IMR-90 (cell line): ENCODE data around the gene FAM83F. TPM values are rescaled to one million over a fixed set of nuclear protein-coding genes. Genes with fewer than 3 reads are reported as not detected.
A peak's percentile ranks its signal among the peaks of the same experiment; 100 is the strongest.

ENCODE experiments used
- ATAC-seq: fragments of 200-7000 bp; cut with Tn5 transposase; 2 replicates; pipeline ENCODE4 v1.9.1; 2020; ENCODE audit warnings: low read depth, mild to moderate bottlenecking, moderate library complexity
- BruUV-seq: library from RNA; stranded (reverse); fragments of 400-500 nt; replicated peaks from 2 replicates; lab custom pipeline; 2021; lab: Mats Ljungman, UMichigan
- CTCF ChIA-PET: fragments of 300-600 bp; formaldehyde crosslinking; extraction: SDS; loops from one replicate; lab custom pipeline; 2021; ENCODE audit warnings: antibody characterized with exemption; lab: Yijun Ruan, JAX
- POLR2A ChIA-PET: fragments of 300-600 bp; sonication (Branson Sonifier 250); formaldehyde crosslinking; loops from one replicate; lab custom pipeline; 2022; ENCODE audit warnings: antibody characterized with exemption; ENCODE audit not compliant: unreplicated experiment; lab: Charles Lee
- DNase-seq: peaks from one replicate; pipeline ENCODE4 v3.0.0; 2013
- H2AFZ ChIP-seq: replicated peaks from 2 replicates; pipeline ENCODE3; 2013; ENCODE audit warnings: low read length, mild to moderate bottlenecking; ENCODE audit not compliant: poor library complexity
- H2AK5ac ChIP-seq: 2 replicates; pipeline ENCODE4 v1.6.1; 2013; ENCODE audit warnings: low read depth, low read length, inconsistent platforms
- H2AK9ac ChIP-seq: replicated peaks from 2 replicates; pipeline ENCODE3; 2013; ENCODE audit warnings: mild to moderate bottlenecking, low read depth, low read length, moderate library complexity; ENCODE audit not compliant: poor library complexity
- H2BK120ac ChIP-seq: 2 replicates; pipeline ENCODE4 v1.6.1; 2013; ENCODE audit warnings: low read depth, low read length, inconsistent platforms
- H2BK15ac ChIP-seq: 3 replicates; pipeline ENCODE4 v1.6.1; 2013; ENCODE audit warnings: low read depth, low read length, inconsistent platforms
- H2BK20ac ChIP-seq: 2 replicates; pipeline ENCODE4 v1.6.1; 2013; ENCODE audit warnings: low read depth, mild to moderate bottlenecking, inconsistent platforms, low read length, moderate library complexity
- H2BK5ac ChIP-seq: 2 replicates; pipeline ENCODE4 v1.6.1; 2013; ENCODE audit warnings: mild to moderate bottlenecking, low read depth, low read length, inconsistent platforms; ENCODE audit not compliant: poor library complexity, severe bottlenecking
- H3K14ac ChIP-seq: replicated peaks from 2 replicates; pipeline ENCODE4 v1.6.1; 2013; ENCODE audit warnings: low read depth, low read length, inconsistent platforms
- H3K18ac ChIP-seq: 2 replicates; pipeline ENCODE4 v1.6.1; 2013; ENCODE audit warnings: low read depth, low read length, control low read depth
- H3K23ac ChIP-seq: 2 replicates; pipeline ENCODE4 v1.6.1; 2013; ENCODE audit warnings: low read depth, low read length, inconsistent platforms
- H3K27ac ChIP-seq: 2 replicates; pipeline ENCODE4 v1.5.1; 2013; ENCODE audit warnings: mild to moderate bottlenecking, control low read depth, low read length; ENCODE audit not compliant: insufficient read depth
- H3K27me3 ChIP-seq: 2 replicates; pipeline ENCODE4 v1.6.1; 2013; ENCODE audit warnings: low read length; ENCODE audit not compliant: control insufficient read depth, insufficient read depth
- H3K36me3 ChIP-seq: 2 replicates; pipeline ENCODE4 v1.6.1; 2013; ENCODE audit warnings: low read length, mixed read lengths; ENCODE audit not compliant: control insufficient read depth, insufficient read depth
- H3K4ac ChIP-seq: 2 replicates; pipeline ENCODE4 v1.6.1; 2013; ENCODE audit warnings: low read depth, low read length, inconsistent platforms
- H3K4me1 ChIP-seq: 2 replicates; pipeline ENCODE4 v1.6.1; 2013; ENCODE audit warnings: low read length, mixed read lengths; ENCODE audit not compliant: control insufficient read depth, insufficient read depth
- H3K4me2 ChIP-seq: 2 replicates; pipeline ENCODE4 v1.6.1; 2013; ENCODE audit warnings: low read depth, mild to moderate bottlenecking, control low read depth, low read length, moderate library complexity
- H3K4me3 ChIP-seq: 2 replicates; pipeline ENCODE4 v1.5.1; 2013; ENCODE audit warnings: low read depth, mild to moderate bottlenecking, control low read depth, low read length, moderate library complexity; ENCODE audit not compliant: insufficient read depth
- H3K56ac ChIP-seq: 2 replicates; pipeline ENCODE4 v1.6.1; 2013; ENCODE audit warnings: low read length, inconsistent platforms; ENCODE audit not compliant: insufficient read depth; ENCODE audit errors: extremely low read depth
- H3K79me1 ChIP-seq, 2 experiments: 2 replicates each; pipeline ENCODE4 v1.6.1; 2013; ENCODE audit warnings: low read length in 2 of 2, inconsistent platforms in 1 of 2, low read depth in 1 of 2
- H3K9ac ChIP-seq: 2 replicates; pipeline ENCODE4 v1.6.1; 2013; ENCODE audit warnings: low read depth, low read length, control low read depth
- H3K9me1 ChIP-seq: 2 replicates; pipeline ENCODE4 v1.6.1; 2013; ENCODE audit warnings: low read length, inconsistent platforms; ENCODE audit not compliant: insufficient read depth
- H3K9me3 ChIP-seq: 2 replicates; pipeline ENCODE4 v1.6.1; 2013; ENCODE audit warnings: low read length; ENCODE audit not compliant: control insufficient read depth, insufficient read depth
- H4K20me1 ChIP-seq: 2 replicates; pipeline ENCODE4 v1.6.1; 2013; ENCODE audit warnings: low read length, inconsistent platforms; ENCODE audit not compliant: insufficient read depth
- H4K5ac ChIP-seq: 2 replicates; pipeline ENCODE4 v1.6.1; 2013; ENCODE audit warnings: mild to moderate bottlenecking, low read depth, low read length, control low read depth
- H4K8ac ChIP-seq, 2 experiments: 2 replicates each; pipeline ENCODE4 v1.6.1; 2013; ENCODE audit warnings: low read depth in 2 of 2, low read length in 2 of 2, control low read depth in 1 of 2, inconsistent platforms in 1 of 2
- H4K91ac ChIP-seq: 2 replicates; pipeline ENCODE4 v1.6.1; 2013; ENCODE audit warnings: low read depth, low read length, inconsistent platforms; ENCODE audit not compliant: insufficient read depth
- BHLHE40 ChIP-seq: fragments of 150-350 bp; IDR thresholded peaks from 2 replicates; pipeline ENCODE4 v1.6.1; 2016; ENCODE audit warnings: mild to moderate bottlenecking, low read depth, low read length
- CEBPB ChIP-seq: IDR thresholded peaks from 2 replicates; pipeline ENCODE4 v1.6.1; 2012; ENCODE audit warnings: low read depth, low read length, improper control_type of control experiment
- FOS ChIP-seq: fragments of 150-350 bp; IDR thresholded peaks from 2 replicates; pipeline ENCODE4 v1.6.1; 2016; ENCODE audit warnings: low read depth, low read length
- RCOR1 ChIP-seq: IDR thresholded peaks from 2 replicates; pipeline ENCODE4 v1.6.1; 2012; ENCODE audit warnings: mild to moderate bottlenecking, low read length, improper control_type of control experiment; ENCODE audit not compliant: insufficient replicate concordance
- WGBS, 2 experiments: methylation state at CpG; one replicate each; pipeline versions ENCODE4 v1.1.5 to v1.1.7; 2013; ENCODE audit warnings: missing lambda C conversion rate in 2 of 2; ENCODE audit not compliant: insufficient read length in 1 of 2; ENCODE audit errors: extremely low coverage in 2 of 2; 5-methylcytosine and 5-hydroxymethylcytosine counted together
- dilution Hi-C: fragments of 300-500 bp; cut with HindIII; formaldehyde crosslinking; loops from one replicate; pipeline ENCODE4 v1.14.3; 2018; ENCODE audit warnings: low sequenced_read_pairs; ENCODE audit not compliant: unreplicated experiment
- in situ Hi-C: fragments of 300-500 bp; cut with MboI; formaldehyde crosslinking; loops from 3 replicates; pipeline ENCODE4 v1.14.3; 2019; ENCODE audit warnings: low sequenced_read_pairs, inconsistent platforms, mixed read lengths
- intact Hi-C: fragments of 100-400 bp; cut with micrococcal nuclease; formaldehyde crosslinking; loops from 2 replicates; pipeline ENCODE4 v1.10.0; 2022
- polyA plus RNA-seq, 3 experiments: library from polyadenylated mRNA; depleted of rRNA; stranded (reverse); fragments of >200 nt; gene quantifications; 2 replicates each; pipeline ENCODE4 v1.2.3, GENCODE V29; 2012; ENCODE audit warnings: low replicate concordance in 1 of 3
- total RNA-seq: library from RNA; depleted of rRNA; stranded (reverse); fragments of >200 nt; gene quantifications from 2 replicates; pipeline ENCODE4 v1.2.3, GENCODE V29; 2012
- TF ChIP-seq, protein P1 (sequence below): fragments of 150-350 bp; IDR thresholded peaks from 2 replicates; pipeline ENCODE4 v1.6.1; 2016; ENCODE audit warnings: low read depth, mild to moderate bottlenecking, low read length, moderate library complexity, borderline replicate concordance
- TF ChIP-seq, protein P2 (sequence below): conservative IDR thresholded peaks from 2 replicates; pipeline ENCODE4 v1.5.1; 2012; ENCODE audit warnings: mild to moderate bottlenecking, low read depth, low read length, improper control_type of control experiment

FAM83F gene
- total and polyA plus RNA-seq, 2 of the 4 experiments (the other 2 are of a cell fraction) = not detected

DNA sequence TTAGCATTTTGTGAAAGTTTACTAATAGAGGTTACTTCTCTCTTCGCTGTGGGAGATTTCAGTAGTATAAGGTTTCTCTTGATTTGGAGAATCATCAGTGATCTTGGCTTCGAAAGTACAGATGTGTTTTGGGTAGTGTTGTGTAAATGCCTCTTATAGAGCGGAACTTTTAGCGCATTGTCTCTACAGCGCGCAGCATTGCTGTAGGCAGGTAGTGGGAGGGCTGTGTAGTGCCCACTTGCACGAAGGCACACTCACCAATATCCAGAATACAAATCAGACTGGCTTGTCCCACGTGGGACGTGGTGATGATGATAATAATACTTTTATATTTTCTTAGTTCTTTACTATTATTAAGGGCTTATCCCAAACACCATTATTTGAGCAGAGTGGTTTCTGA is 51.4 kb downstream of the FAM83F start:
- Histone ChIP-seq H3K4me2 (no peak overlapping the region), H3K23ac (peak overlapping the region; percentile 22; the same call in 1 of the 2 replicates), H2BK20ac (no peak overlapping the region), H2BK5ac (no peak overlapping the region), H3K18ac (no peak overlapping the region), H4K20me1 (peaks cover 3% of the 10 kb centered on the region; the same call in 1 of the 2 replicates), H2AK5ac (no peak overlapping the region), H3K56ac (no peak overlapping the region), H4K91ac (no peak overlapping the region), H3K36me3 (no peaks in the 10 kb centered on the region), H3K9ac (no peak overlapping the region), H2AFZ (no peak overlapping the region), H3K79me1 (peaks cover 10 to 20% of the 10 kb centered on the region in 2 experiments), H3K14ac (no peak overlapping the region), H3K4ac (no peak overlapping the region), H2BK120ac (no peak overlapping the region), H4K5ac (no peak overlapping the region), H2BK15ac (no peak overlapping the region), H4K8ac (no peak overlapping the region), H3K9me1 (no peaks in the 10 kb centered on the region), H3K4me3 (no peak overlapping the region), H2AK9ac (no peak overlapping the region), H3K9me3 (no peaks in the 10 kb centered on the region), H3K4me1 (no peaks in the 10 kb centered on the region; the same call in 1 of the 2 replicates), H3K27me3 (peaks cover 4% of the 10 kb centered on the region), H3K27ac (no peak overlapping the region)
- ATAC-seq = no peak
- TF ChIP-seq, protein P1, sequence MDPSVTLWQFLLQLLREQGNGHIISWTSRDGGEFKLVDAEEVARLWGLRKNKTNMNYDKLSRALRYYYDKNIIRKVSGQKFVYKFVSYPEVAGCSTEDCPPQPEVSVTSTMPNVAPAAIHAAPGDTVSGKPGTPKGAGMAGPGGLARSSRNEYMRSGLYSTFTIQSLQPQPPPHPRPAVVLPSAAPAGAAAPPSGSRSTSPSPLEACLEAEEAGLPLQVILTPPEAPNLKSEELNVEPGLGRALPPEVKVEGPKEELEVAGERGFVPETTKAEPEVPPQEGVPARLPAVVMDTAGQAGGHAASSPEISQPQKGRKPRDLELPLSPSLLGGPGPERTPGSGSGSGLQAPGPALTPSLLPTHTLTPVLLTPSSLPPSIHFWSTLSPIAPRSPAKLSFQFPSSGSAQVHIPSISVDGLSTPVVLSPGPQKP = no peak
- TF ChIP-seq BHLHE40 = no peak
- TF ChIP-seq, protein P2, sequence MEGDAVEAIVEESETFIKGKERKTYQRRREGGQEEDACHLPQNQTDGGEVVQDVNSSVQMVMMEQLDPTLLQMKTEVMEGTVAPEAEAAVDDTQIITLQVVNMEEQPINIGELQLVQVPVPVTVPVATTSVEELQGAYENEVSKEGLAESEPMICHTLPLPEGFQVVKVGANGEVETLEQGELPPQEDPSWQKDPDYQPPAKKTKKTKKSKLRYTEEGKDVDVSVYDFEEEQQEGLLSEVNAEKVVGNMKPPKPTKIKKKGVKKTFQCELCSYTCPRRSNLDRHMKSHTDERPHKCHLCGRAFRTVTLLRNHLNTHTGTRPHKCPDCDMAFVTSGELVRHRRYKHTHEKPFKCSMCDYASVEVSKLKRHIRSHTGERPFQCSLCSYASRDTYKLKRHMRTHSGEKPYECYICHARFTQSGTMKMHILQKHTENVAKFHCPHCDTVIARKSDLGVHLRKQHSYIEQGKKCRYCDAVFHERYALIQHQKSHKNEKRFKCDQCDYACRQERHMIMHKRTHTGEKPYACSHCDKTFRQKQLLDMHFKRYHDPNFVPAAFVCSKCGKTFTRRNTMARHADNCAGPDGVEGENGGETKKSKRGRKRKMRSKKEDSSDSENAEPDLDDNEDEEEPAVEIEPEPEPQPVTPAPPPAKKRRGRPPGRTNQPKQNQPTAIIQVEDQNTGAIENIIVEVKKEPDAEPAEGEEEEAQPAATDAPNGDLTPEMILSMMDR = no peak
- TF ChIP-seq RCOR1 = no peak
- no peak for TF ChIP-seq CEBPB
- no peak for TF ChIP-seq FOS
- ChIA-PET POLR2A (no interaction called here), CTCF (interaction anchor here (0.6 kb wide), 1 partner anchor 137 kb away, joined by 4 read pairs; no protein-coding TSS in a partner anchor)
- in situ Hi-C loops = loop anchor here (10.0 to 25.0 kb wide), 2 partner anchors 299 to 884 kb away; partner anchors contain the start of genes ADSL and CBX7
- BruUV-seq = no TSS peak
- intact Hi-C loops = no loop called here
- WGBS, 2 experiments = 100% methylated on average over 1 of the region's 9 CpGs; no CpG with 5 or more reads in 1 of the 2 experiments
- DNase-seq = no peak
- dilution Hi-C loops = no loop called here
